Renal pelvis (tissue), 4 donors: Measurements from ENCODE around the gene KIF5A. TPM values are rescaled to one million over a fixed set of nuclear protein-coding genes. Genes with fewer than 3 reads are reported as not detected.
"Not testable (repeated sequence)": the region's sequence is repeated elsewhere in the genome, so short reads cannot be mapped to it uniquely, and the experiment has no call there.

Experiments
- DNase-seq: peaks from one replicate; pipeline ENCODE4 v3.0.0-alpha.2; 2013
- polyA plus RNA-seq, 3 donors: library from polyadenylated mRNA; unstranded; fragments of 120-200 nt; gene quantifications; one replicate each; pipeline ENCODE4 v1.2.1, GENCODE V29; 2013; ENCODE audit not compliant: insufficient read length in 3 of 3

Gene KIF5A
- polyA plus RNA-seq, 3 donors: 0.41 to 0.68 (median 0.65) TPM

DNA sequence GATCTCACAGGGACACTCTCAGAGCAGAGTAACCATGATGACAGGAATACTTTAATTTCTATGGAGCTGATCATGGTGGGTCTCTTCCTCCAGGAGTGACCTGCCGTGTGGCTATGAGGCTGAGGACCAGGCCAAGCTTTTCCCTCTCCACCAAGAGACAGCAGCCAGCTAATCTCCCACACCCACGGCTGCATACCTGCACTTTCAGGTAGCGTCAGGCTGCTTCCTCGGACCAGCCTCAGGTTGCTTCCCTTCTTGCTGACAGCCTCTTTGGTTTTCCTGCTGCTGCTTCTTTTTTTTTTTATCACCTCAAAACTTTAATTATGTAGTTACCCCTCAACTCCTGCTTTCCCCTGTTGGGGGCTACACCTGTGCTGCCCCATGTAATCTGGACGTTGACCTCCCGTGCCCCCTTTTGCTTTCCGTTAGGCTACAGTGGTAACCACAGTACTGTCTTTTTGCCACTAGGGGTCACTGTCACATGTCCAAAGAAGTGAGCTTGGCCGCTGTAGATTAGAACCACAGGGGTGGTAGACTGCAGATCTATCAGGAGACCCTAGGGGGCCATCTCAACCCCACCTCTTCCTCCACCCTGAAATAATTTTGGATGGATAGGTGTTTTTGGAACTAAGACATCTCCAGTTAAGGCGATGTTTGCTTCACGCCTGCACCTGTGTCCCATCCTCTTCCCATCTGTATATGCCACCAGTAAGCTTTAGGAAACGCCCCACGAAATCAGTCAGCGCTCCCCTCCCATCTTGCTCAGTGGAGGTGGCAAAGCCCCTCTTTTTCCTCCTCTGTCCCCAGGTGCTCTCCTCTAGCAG lies 33.4 kb downstream of the KIF5A start:
- DNase-seq: peak; percentile 74

DNA sequence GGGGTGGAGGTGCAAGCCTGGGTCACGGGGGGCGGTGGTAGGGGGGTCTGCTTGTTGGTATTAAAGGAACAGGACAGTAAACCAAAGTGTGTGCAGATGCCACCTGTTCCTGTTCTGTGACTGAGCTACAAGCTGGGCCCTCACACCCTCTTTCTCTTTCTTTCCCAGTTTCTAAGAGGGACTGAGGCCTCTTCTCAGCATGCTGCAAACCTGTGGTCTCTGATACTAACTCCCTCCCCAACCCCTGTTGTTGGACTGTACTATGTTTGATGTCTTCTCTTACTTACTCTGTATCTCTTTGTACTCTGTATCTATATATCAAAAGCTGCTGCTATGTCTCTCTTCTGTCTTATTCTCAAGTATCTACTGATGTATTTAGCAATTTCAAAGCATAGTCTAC lies 34.2 kb downstream of the KIF5A start:
- DNase-seq: no peak

DNA sequence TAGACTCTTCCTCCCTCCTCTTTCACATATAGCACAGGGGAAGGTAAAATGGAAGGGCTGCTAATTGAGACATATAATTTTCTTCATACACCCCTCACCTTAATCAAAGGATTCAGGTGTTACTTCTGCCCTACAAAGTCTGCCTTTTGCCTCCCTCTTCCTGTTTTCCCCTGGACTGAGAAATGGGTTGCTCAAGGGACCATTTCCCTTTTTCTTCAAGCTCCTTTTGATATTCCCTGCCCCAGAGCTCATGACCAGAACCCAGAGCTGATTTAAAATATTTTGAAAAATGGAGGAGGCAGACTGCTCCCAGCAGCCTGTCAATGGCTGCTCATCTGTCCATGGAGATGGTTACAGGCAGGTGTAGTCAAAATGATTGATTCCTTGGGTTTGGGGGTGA lies 34.8 kb downstream of the KIF5A start:
- DNase-seq: no peak

DNA sequence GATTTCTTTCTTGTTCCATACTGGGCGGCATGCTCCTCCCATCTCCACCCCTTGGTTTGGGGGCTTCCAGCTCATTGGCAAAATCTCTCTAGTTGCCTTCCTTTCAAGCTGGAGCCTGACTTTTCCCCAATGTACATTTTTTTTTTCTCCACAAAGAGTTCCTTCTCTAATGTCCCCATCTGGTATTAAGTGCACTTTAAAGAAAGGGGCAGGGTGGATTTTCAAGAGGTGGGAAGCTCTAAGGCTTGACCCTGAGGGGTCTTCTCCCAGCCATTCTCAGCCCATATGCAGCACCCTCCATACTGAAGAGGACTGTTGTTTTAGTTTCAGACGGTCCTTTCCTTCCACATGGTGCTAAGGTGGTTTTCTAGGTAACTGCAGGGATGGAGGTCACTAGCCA lies 35.3 kb downstream of the KIF5A start:
- DNase-seq: no peak

DNA sequence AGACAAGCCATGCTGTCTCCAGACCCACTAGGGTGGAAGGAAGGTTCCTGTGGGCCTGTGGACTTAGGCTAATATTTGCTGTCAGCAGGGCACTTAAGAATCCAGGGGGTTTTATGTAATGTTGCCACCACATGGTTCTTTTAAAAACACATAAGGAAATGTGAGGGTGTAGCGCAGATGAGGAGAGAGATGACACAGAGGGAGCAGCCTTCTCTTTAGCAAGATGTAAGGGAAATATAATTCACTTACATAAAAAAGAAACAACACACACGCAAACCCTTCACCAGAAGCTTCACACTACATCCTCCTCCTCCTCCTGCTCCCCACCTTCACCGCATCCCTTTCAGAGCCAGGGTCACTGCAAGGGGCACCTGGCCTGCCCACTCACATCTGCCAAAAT lies 36.3 kb downstream of the KIF5A start:
- DNase-seq: no peak

DNA sequence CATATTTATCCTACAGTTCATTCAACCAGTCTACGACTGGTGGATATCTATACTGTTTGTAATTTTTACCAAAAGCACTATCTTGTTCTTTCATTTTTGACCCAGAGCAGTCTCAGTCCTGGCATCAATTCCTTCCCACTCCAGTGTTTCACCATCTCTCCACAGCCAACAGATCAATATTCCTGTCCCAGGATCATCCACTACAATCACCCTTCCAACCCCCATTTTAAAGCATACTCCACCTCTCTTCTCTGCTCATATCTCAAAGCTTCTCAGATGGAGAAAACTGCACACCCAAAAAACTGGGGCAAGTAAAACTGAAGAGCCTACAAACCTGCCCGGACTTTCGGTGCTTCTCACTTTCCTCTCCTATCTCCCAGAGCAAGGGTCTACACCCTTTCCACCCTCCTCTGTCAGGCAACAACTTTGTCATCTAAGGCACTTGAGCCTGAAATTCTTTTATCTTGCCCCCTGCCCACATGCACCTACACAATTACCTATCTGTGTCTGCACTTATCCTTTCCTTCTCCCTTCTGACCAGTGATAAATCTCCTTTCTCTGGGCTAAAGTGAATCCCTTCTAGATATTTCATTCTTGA lies 37.1 kb downstream of the KIF5A start:
- no peak for DNase-seq

DNA sequence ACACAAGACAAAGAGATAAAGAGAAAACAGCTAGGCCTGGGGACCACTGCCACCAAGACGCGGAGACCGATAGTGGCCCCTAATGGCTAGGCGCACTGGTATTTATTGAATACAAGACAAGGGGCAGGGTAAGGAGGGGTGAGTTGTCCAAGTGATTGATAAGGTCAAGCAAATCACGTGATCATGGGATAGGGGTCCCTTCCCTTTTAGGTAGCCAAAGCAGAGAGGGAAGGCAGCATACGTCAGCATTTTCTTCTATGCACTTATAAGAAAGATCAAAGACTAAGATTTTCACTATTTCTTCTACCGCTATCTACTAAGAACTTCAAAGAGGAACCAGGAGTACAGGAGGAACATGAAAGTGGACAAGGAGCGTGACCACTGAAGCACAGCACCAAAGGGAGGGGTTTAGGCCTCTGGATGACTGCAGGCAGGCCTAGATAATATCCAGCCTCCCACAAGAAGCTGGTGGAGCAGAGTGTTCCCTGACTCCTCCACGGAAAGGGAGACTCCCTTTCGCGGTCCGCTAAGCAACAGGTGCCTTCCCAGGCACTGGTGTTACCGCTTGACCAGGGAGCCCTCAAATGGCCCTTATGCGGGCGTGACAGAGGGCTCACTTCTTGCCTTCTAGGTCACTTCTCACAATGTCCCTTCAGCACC lies 39.2 kb downstream of the KIF5A start:
- DNase-seq: not testable (repeated sequence)

DNA sequence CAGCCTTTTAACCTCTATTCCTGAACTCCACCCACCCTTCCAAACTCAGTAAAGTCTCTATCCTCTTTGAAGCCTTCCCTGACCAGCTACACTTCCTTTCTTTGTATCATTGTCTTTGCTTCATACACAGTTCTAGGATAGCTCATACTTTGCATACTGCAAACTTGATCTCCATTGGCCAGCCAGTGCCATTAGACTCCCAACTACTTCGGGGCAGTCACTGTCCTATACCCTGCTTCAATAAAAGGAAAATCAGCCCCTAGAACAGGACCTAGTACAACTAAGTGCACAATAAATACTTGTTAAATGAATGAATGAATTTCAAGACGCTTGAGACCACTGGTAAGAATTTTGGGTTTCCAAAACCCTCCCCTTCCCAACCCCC lies 40.6 kb downstream of the KIF5A start:
- no peak for DNase-seq

DNA sequence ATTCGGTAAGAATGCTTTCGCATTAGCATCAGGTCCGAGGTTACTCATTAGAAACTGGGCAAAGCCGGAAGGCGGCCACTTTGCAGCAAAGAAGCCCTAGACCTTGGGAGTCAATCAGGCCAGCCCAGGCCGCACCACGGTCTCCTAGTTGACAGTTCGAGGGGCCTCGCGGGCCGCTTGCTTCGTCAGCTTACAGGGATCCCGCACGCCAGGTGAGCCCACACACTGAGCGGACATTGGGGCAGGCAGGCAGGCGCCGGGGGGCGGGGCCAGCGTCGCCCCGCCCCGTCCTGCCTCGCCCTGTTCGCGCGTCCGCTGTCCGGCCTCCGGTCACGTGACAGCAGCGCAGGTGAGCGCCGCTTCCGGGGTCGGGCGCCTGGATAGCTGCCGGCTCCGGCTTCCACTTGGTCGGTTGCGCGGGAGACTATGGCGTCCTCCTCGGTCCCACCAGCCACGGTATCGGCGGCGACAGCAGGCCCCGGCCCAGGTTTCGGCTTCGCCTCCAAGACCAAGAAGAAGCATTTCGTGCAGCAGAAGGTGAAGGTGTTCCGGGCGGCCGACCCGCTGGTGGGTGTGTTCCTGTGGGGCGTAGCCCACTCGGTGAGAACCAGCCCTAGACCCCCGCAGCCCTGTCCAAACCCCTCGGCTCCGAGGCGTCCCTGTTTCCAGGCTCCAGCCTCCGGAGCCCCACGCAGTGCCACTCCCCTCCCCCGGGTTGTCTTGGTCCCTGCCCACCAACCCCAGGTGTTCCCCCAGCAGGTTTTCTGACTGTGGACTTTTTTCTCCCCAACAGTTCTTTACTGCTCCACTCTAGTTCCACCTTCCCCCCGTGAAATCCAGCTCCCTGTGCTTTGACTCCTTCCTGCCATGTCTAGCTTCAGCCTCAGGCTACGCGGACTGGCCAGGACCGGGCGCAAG lies 41.3 kb downstream of the KIF5A start, which contains the start of gene PIP4K2C:
Gene PIP4K2C (plus strand): TSS at position 329 of the 918 bp plus-strand sequence. CDS start 98 bp downstream, at position 427.
- peak; percentile 78 for DNase-seq

DNA sequence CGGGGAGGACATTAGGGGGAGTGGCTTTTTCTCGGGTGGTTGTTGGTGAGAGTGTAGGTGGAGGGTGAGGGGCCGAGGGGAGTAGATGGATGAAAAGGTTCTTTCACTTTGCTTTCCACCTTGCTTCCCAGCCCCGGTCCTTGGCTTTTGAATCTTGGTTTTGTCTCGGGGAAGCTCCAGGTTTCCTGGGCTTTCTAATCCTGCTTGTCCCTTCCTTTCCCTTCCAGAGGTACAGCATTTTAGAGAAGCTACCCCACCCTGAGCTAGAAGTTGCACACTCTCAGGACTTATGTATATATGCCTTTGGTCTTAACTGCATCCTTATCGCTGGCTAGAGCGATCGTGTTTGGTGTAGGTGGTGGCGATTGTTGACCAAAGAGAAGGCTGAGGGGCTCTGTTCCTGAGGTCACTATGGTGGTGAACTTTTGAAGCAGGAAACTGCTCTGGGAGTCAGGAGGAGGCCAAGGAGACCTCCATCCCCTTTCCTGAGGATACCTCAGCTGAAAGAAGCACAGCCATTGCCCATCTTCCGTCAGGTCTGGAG lies 42.0 kb downstream of the KIF5A start:
- DNase-seq: no peak

DNA sequence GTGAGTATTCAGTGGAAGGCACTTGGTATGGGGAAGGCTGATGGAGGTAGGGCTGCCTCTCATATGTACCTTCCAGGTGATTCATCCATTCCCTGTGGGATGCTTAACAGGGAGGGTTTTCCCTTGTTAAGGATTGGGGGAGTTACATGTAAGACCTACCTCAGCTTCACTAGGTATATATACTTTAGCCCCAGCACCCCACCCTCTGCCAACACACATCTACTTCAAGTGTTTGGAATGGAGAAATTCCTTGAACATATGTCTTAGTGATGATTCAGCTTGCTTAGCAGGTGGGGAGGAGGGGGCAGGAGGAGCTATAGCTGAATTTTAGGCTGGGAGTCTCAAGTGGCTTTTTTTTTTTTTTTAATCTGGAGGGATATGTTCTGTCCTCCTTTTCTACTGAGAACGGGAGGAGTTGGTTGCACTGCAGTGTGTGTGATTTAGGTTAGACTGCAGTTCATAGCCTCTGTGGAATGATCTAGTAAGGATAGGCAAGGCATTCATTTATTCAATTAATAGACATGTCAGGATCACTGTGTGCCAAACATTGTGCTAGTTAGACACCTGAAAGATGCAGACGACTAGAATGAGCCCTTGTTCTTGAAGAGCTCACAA lies 42.8 kb downstream of the KIF5A start:
- DNase-seq: no peak

DNA sequence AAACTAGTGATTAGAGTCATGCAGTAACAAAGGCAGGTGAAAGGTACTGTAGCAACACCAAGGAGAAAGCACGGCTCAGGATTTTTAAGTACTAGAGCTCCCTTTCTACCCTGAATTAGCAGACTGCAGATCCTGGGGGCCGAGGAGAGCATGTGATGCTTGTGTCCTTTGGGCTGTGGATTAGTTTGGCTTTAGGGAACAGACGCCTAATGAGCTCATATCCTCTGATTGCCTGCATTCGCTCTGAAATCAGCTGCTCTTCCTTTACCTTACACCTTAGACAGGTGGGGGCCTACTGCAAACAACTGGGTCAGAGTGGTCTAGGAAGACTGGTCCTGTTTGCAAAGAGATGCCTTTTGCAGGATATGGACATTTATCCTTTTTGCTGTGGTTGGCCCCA lies 43.3 kb downstream of the KIF5A start:
- DNase-seq: no peak

DNA sequence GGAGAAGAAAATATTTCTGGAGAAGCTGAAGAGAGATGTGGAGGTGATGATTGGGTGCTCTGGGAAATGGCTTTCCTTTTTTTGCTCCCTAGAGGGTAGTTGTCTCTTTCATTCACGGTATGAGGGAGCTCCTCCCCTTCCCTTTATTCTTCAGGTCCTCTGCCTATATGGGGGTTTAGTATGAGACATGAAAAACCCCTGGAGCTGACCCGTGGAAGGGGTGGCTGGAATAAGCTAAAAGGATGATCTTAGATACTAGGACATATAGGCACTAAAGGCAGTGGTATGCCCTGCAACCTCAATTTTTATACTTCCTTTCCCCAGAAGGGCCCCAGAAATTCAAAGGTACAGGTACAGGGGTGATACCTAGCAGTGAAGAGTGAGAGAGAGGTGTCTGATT lies 50.6 kb downstream of the KIF5A start:
- no peak for DNase-seq

DNA sequence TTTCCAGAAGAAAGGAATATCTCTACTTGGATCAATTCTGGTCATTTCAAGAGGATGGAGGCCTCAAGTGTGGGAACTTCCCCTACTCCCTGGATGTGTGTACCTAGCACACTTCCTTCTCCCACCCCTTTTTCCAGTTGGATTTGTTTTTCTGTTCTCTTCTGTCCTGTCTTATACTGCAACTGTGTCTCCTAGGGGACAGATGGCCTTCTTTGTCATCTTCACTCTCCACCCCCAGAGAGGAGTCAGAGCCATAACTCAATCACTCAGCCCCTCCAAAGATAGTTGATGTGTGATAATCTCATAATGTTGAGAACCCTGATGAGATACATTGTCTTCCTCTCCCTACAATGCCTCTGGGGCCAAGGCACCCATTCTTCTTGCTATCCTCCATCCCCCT lies 52.7 kb downstream of the KIF5A start:
- no peak for DNase-seq

DNA sequence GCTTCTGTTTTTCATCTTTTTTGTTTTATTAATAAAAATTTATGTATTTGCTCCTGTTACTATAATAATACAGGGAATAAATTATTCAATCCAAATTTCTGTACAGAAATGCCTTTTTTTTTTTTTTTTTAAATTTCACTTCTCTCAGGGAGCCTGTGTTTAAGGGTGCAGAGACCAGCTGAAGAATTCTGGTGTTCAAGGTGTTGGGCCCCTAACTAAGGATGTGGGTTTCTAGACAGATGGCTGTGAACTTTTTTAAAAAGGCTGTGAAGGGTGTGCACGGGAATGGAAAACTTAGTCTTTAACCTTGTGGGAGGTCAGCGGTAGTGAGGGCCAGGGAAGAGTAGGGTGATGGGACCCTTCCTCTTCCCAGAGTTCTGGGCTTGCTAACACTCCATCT lies 53.5 kb downstream of the KIF5A start:
- no peak for DNase-seq

DNA sequence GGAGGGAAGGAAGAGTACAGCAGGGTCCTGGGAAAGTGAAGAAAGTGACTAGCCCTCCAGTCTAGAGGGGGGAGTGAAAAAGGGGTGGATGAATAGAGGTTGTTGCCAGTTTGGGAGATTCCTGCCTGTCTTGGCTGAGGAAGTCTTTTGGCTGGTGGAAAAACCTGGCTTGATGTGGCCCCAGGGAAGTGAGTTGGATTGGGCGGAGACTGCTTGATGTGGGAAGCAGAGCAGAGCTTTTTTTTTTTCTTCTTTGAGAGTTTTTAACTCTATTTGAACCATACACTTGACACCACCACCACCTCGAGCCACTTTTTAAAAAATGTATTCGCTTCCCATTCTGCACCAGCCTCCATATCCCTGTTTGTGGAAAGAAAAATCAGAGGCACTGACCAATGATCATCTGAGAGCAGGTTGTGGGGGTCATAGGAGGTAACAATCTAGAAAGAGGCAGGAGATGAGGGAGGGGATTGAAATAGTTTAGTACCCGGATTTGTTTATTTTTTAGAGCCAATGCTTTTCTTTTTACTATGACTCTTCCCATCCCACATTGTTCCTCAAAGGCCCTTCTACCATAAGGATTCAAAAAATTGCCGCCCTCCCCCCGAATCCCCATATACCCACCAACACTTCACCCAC lies 54.1 kb downstream of the KIF5A start:
- no peak for DNase-seq

DNA sequence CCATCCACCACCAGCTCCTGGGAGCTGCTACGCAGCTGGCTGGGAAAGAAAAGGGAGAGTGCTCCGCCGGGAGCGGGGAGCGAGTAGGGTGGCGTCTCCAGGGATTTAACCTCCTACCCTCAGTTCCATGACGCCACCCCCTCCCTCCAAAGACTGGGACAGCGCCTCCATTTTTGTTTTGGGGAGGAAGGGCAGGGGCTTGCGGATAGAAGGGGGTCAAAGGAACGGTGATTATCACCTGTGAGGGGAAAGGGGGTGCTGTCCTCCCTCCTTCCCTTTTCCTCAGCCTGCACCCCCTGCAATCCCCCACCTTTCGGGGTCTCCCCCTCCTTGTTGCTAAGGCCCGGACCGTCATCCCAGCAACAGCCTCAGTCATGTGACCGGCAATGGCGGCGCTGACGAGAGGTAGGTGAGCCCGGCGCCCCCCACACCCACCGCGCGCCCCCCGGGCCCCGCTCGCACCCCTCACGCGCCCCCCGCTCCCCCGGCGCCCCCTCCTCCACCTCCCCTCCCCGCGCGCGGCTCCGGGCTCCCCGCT lies 54.7 kb downstream of the KIF5A start, which contains the start of gene DTX3:
Gene DTX3 (plus strand): TSS at position 371 of the 538 bp plus-strand sequence. CDS start 1,694 bp downstream, outside the sequence.
- DNase-seq: no peak

DNA sequence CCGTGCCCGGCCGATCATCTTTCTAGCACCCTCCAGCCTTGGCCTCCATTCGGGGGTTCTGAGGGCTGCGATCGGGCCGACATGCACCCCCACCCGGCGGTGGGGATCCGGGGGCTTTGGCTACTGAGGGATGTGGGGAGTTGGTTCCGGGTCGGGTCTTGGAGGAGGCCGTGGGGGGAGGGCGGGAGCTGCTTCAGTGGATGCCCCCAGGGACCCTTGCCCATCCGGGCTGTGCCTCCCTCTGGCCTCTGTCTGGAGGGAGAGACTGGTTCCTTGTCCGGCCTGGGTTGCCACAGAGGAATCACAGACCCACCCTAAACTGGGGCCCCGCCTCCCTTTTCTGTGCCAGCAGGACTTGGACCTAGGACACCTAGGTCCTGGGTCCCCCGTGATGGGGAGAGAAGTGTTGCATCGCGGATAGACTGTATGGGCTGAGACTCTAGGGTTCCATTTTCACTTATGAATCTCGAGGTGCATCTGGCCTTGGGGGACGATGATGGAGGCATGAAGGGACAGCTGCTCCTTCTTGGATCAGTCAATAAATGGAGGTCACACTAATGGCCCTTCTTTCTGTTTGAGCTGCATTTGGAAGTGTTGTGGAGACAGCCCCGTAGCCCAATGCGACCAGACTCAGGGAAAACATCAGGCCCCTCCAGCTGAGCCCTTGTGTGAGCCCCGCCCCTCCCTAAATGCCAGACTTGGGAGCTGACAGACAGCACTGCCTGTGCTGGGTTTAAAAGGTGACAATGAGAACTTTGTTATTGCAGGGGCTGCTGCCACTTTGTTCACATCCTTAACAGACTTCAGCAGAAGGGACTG lies 55.4 kb downstream of the KIF5A start:
- DNase-seq: no peak

DNA sequence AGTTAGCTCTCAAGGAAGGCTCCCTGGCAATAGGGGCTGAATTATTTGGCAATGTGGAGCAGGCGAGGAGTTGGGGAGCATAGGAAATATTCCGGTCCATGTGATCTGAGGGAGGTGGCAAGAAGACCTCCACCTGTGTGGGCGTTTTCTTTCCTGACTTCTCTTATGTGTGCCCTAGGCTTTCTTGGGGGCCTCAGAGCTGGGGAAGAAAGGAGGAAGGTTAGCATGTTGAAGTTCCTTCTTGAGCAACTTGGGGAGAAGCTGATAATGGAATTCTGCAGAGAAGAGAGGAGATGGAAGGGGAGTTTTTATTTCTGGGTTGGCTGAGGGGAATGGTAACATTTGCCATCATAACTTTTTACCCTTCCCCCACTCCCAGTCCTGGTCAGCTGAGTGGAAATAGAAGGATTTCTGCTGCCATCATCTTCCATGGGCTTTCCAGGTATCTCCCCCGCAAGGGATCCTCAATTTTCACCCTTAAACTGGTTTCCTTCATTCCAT lies 56.0 kb downstream of the KIF5A start:
- no peak for DNase-seq
